ENCODE data around the gene TFR2.

TFR2 gene

DNA sequence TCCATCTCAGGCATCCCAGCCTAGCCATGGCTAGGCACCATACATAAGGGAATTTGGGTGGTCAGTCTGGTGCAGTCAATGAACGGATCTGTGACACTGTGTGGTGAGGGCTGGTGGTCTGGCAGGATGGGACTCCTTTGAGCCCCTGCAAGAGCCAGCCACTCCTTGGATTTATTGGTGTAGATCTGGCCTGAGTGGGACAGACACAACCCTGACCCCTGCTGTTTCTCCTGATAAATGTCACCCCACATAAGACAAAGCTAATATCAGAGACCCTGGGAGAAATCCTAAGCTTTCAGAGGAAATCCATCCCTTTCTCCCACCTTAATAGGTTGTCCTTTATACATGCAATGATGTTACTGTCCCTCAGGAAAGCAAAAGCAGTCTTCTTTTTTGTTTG, 52.9 kb downstream of the TFR2 start:
- Histone ChIP-seq H3K9me3 (ENCODE audit: control insufficient read depth in 1 of 2, low read length in 2 of 2) (no peaks in the 10 kb centered on the region), H3K27ac (ENCODE audit: low read length) (no peak overlapping the region), H3K36me3 (ENCODE audit: control insufficient read depth in 1 of 2, insufficient read depth in 2 of 2, low read length in 2 of 2) (peaks cover 0 to 1% of the 10 kb centered on the region in 2 donors), H3K4me1 (ENCODE audit: control insufficient read depth in 1 of 2, insufficient read depth in 2 of 2, low read length in 2 of 2) (peaks cover 2 to 20% of the 10 kb centered on the region in 2 donors), H3K27me3 (ENCODE audit: low read depth, low read length) (no peaks in the 10 kb centered on the region), H3K4me3 (ENCODE audit: low read depth in 1 of 2, low read length in 2 of 2) (no peak overlapping the region)

DNA sequence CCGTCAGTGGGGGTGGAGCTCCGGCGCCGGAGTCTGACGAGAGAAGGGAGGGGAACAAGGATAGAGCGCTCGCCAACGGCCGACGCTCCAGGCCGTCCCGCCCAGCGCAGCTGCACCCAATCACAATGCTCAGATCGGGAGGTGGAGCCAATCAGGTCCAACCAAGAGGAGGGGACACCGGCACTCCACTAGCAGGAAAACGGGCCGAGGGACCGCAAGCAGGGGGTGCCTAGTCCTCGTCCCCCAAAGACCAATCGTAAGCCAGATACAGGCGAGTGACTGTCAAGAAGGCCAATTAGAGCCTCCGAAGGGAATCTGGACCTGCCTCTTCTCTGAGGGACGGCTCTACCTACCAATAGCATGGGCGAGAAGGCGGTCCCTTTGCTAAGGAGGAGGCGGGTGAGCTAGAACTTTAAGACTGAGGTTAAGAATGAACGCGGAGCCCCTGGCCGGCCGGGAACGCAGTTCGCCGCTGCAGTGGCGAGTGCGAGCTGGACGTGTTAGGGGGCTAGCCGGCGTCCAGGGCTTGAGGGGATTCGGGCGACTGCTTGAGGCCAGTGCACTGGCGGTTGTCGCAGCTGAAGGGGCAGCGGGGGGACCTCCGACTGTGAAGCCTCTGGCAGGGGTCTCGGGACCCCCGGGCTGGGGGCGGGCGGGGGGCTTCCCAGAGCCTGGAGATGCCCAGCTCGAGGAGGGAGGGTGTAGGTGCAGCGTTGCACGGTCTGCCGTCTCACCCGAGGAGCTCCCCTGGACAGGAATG, 54.9 kb downstream of the TFR2 start, which contains the start of gene FBXO24:
Gene FBXO24 (plus strand): TSS at position 63 of the 760 bp plus-strand sequence. CDS start 298 bp downstream, at position 361.
- H3K27me3 ChIP-seq (ENCODE audit: low read depth, low read length): no peaks in the 10 kb centered on the region
- H3K4me3 ChIP-seq (ENCODE audit: low read depth in 1 of 2, low read length in 2 of 2): peak within 1 kb of the TSS; percentile 93 to 97
- H3K27ac ChIP-seq (ENCODE audit: low read length): peak within 1 kb of the TSS; percentile 78
- peaks cover 12 to 38% of the 10 kb centered on the region in 2 donors for H3K4me1 ChIP-seq (ENCODE audit: control insufficient read depth in 1 of 2, insufficient read depth in 2 of 2, low read length in 2 of 2)
- H3K36me3 ChIP-seq (ENCODE audit: control insufficient read depth in 1 of 2, insufficient read depth in 2 of 2, low read length in 2 of 2): peaks cover 8 to 21% of the 10 kb centered on the region in 2 donors
- H3K9me3 ChIP-seq (ENCODE audit: control insufficient read depth in 1 of 2, low read length in 2 of 2): no peaks in the 10 kb centered on the region

DNA sequence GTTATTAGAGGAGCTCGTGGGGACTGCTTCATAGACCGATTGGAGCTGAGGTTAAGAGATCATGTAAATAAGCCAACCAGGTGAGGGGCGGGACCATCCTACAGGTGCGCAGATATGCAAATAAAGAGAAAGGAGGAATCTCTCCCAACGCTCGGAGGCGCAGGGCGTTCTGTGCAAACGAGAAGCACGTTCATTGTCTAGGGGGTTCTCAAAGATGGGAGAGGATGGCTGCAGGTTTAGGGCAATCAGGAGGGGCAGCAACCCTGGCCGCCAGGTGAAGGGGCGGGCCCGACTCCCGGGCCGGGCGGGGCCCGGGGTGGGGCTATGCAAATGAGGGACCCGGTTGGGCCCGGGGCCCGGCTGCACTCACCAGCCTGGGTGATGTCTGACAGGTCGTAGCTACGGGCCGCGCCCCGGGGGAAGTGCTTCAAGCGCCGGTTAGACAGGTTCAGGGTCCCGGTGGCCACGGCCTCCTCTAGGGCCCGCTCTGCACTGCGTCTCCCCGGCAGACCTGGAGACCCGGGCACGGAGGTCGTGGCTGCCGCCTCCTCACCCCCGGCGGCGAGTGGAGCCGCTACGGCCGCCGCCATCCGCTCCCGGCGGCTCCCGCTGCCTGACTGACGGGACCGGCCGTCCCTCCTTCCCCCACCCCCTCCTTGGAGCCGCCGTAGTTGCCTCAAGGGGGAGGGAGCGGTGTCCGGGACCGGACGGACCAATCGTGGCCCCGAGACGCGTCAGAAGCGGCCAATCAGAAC, 55.7 kb downstream of the TFR2 start, which contains the start of gene LRCH4:
Gene LRCH4 (minus strand): TSS at position 619 of the 755 bp plus-strand sequence. CDS start 29 bp downstream, at position 590.
- peak within 1 kb of the TSS; percentile 78 for H3K27ac ChIP-seq (ENCODE audit: low read length)

DNA sequence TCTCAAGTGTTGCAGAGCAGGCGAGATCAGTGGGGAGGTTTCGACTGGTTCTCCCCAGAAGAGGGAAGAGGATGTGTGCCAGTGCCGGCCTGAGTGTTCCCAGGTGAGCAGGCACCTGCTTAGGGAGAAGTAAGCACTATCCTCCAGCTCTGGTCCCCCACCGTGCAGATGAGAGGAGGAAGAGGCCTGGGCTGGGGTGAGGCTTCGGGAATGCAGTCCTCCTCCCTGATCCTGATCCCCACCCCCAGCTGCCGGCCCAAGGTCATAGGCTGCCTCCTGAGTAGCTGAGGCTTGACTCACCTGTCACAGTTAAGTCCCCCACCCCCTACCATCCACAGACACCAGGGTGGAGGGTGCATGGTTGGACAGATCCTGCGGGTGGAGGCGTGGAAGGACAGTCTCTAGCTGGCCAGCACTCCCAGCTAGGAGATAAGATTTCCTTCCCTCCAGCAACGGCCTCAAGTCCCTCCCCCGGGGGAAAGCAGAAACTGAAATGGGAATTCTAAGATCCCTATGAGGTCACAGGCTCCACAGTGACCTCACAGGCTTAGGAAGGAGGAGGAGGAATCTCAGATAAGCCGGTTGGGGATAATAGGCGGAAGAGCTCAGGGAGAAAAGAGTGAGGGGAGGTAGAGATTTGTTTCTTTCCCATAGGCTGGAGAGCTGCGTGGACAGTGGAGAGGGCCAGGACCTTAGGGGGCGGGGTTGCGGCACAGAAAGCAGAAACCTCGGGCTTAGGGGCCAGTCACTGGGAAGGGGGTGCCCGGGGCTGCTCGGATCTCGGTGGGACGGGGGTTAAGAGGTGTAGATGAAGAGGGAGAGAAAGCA, 56.5 kb downstream of the TFR2 start:
- H3K4me3 ChIP-seq (ENCODE audit: low read depth in 1 of 2, low read length in 2 of 2): peak overlapping the region; percentile 93 to 97
- H3K27ac ChIP-seq (ENCODE audit: low read length): peak overlapping the region; percentile 78
- peaks cover 12 to 38% of the 10 kb centered on the region in 2 donors for H3K4me1 ChIP-seq (ENCODE audit: control insufficient read depth in 1 of 2, insufficient read depth in 2 of 2, low read length in 2 of 2)
- no peaks in the 10 kb centered on the region for H3K9me3 ChIP-seq (ENCODE audit: control insufficient read depth in 1 of 2, low read length in 2 of 2)
- no peaks in the 10 kb centered on the region for H3K27me3 ChIP-seq (ENCODE audit: low read depth, low read length)
- H3K36me3 ChIP-seq (ENCODE audit: control insufficient read depth in 1 of 2, insufficient read depth in 2 of 2, low read length in 2 of 2): peaks cover 22 to 32% of the 10 kb centered on the region in 2 donors

More for the DNA sequence above, 55.7 kb downstream of the TFR2 start, which contains the start of gene LRCH4:
- Histone ChIP-seq H3K27me3 (ENCODE audit: low read depth, low read length) (no peaks in the 10 kb centered on the region), H3K36me3 (ENCODE audit: control insufficient read depth in 1 of 2, insufficient read depth in 2 of 2, low read length in 2 of 2) (peaks cover 14 to 28% of the 10 kb centered on the region in 2 donors), H3K4me3 (ENCODE audit: low read depth in 1 of 2, low read length in 2 of 2) (peak within 1 kb of the TSS; percentile 93 to 97), H3K4me1 (ENCODE audit: control insufficient read depth in 1 of 2, insufficient read depth in 2 of 2, low read length in 2 of 2) (peaks cover 12 to 38% of the 10 kb centered on the region in 2 donors), H3K9me3 (ENCODE audit: control insufficient read depth in 1 of 2, low read length in 2 of 2) (no peaks in the 10 kb centered on the region)

DNA sequence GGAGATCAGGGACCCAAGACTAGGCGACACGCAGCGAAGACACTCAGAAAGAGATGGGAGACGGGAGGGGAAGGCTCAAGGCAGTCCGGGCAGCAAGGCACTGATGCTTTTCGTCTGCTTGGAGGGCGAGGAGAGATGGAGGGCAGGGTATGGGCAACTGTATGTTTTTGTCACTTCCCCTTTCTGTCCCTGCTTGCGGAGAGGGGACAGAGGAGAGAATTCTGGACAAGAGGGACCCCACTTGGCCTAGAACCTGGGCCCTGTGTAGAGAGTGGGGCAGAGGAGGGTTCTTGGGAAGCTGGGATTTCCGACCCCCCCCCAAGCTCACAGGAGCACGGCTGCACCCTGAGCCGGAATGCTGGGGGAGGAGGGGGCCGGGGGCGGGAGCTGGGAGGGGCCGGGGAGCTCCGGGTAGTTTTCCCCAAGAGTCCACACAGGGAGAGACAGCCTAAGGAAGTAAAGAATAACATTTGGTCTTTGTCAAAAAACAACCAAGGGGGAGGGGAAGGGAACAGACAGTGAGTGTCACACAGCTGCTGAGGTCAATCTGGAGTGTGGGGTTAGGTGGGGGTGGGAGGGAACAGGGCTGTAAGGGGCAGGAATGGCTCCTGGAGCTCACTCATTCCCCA, 57.2 kb downstream of the TFR2 start:
- Histone ChIP-seq H3K4me1 (ENCODE audit: control insufficient read depth in 1 of 2, insufficient read depth in 2 of 2, low read length in 2 of 2) (peaks cover 12 to 38% of the 10 kb centered on the region in 2 donors), H3K27ac (ENCODE audit: low read length) (peak overlapping the region; percentile 78), H3K27me3 (ENCODE audit: low read depth, low read length) (no peaks in the 10 kb centered on the region), H3K36me3 (ENCODE audit: control insufficient read depth in 1 of 2, insufficient read depth in 2 of 2, low read length in 2 of 2) (peaks cover 27 to 40% of the 10 kb centered on the region in 2 donors), H3K4me3 (ENCODE audit: low read depth in 1 of 2, low read length in 2 of 2) (peak overlapping the region; percentile 93 to 97), H3K9me3 (ENCODE audit: control insufficient read depth in 1 of 2, low read length in 2 of 2) (no peaks in the 10 kb centered on the region)

GRCh38 chr7:100583132-100584053, 58.0 kb downstream of the TFR2 start:
- Histone ChIP-seq H3K27ac (ENCODE audit: low read length) (peak overlapping the region; percentile 63), H3K4me1 (ENCODE audit: control insufficient read depth in 1 of 2, insufficient read depth in 2 of 2, low read length in 2 of 2) (peaks cover 12 to 38% of the 10 kb centered on the region in 2 donors)

GRCh38 chr7:100582650-100583049, 58.7 kb downstream of the TFR2 start:
- H3K4me1 ChIP-seq (ENCODE audit: control insufficient read depth in 1 of 2, insufficient read depth in 2 of 2, low read length in 2 of 2): peaks cover 12 to 38% of the 10 kb centered on the region in 2 donors
- H3K9me3 ChIP-seq (ENCODE audit: control insufficient read depth in 1 of 2, low read length in 2 of 2): no peaks in the 10 kb centered on the region
- peaks cover 35 to 55% of the 10 kb centered on the region in 2 donors for H3K36me3 ChIP-seq (ENCODE audit: control insufficient read depth in 1 of 2, insufficient read depth in 2 of 2, low read length in 2 of 2)
- no peaks in the 10 kb centered on the region for H3K27me3 ChIP-seq (ENCODE audit: low read depth, low read length)
- peak overlapping the region in 1 of 2 donors; percentile 25 for H3K4me3 ChIP-seq (ENCODE audit: low read depth in 1 of 2, low read length in 2 of 2)
- peak overlapping the region; percentile 45 for H3K27ac ChIP-seq (ENCODE audit: low read length)

More at GRCh38 chr7:100583132-100584053, 58.0 kb downstream of the TFR2 start:
- Histone ChIP-seq H3K36me3 (ENCODE audit: control insufficient read depth in 1 of 2, insufficient read depth in 2 of 2, low read length in 2 of 2) (peaks cover 32 to 48% of the 10 kb centered on the region in 2 donors), H3K4me3 (ENCODE audit: low read depth in 1 of 2, low read length in 2 of 2) (peak overlapping the region; percentile 25 to 48), H3K9me3 (ENCODE audit: control insufficient read depth in 1 of 2, low read length in 2 of 2) (no peaks in the 10 kb centered on the region), H3K27me3 (ENCODE audit: low read depth, low read length) (no peaks in the 10 kb centered on the region)

DNA sequence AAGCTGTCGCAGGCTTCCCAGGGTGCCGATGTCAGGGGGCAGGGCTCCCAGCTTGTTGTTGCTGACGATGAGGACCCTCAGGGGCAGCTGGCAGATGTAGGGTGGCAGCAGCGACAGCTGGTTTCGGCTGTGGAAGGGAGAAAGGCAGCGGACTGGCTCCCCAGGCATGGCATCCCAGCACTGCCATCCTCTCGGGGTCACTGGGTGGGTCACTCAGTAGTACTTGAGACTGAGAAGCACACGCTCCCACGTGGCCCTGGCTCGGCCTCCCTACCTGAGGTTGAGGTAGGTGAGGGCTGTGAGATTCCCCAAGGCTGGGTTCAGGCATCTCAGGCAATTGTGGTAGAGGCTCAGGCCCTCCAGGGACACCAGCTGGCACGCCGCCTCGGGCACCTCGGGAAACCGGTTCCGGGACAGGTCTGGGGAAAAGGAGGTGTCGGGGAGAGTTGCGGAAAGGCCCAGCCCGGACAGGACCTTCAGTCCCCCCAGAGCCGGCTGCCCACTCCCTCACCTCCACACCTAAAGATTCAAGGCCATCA, 59.2 kb downstream of the TFR2 start:
- H3K9me3 ChIP-seq (ENCODE audit: control insufficient read depth in 1 of 2, low read length in 2 of 2): no peaks in the 10 kb centered on the region
- no peak overlapping the region for H3K27ac ChIP-seq (ENCODE audit: low read length)
- peaks cover 12 to 38% of the 10 kb centered on the region in 2 donors for H3K4me1 ChIP-seq (ENCODE audit: control insufficient read depth in 1 of 2, insufficient read depth in 2 of 2, low read length in 2 of 2)
- no peaks in the 10 kb centered on the region for H3K27me3 ChIP-seq (ENCODE audit: low read depth, low read length)
- no peak overlapping the region for H3K4me3 ChIP-seq (ENCODE audit: low read depth in 1 of 2, low read length in 2 of 2)
- peaks cover 37 to 60% of the 10 kb centered on the region in 2 donors for H3K36me3 ChIP-seq (ENCODE audit: control insufficient read depth in 1 of 2, insufficient read depth in 2 of 2, low read length in 2 of 2)

DNA sequence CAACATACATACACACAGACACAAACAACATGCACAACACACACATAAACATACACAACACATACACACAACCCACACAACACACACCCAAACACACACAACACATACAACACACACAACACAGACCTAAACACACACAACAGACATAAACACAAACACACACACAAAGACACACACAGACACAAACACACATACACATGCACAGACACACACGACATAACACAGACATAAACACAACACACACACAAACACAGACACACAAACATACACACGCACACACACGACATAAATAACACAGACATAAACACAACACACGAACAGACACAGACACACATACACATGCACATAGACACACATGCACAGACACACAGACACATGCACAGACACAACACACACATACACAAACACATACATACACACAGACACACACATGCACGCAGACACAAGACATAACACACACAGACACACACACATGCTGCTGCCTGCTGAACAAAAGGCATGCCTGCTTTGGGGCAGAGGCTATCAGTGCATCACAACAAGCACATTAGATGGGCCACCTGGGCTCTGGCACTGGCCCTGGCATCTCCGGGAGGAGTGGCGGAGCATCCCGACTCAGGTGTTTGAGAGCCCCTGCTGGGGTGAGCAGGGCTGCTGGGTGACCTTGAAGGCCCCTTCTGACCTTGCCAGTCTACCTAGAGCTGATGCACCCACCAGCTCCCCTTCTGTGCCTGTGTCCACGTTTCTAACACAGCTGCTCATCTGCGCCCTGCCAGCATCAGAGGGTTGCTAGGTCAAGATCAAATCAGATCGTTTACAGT, 60.7 kb downstream of the TFR2 start:
- H3K36me3 ChIP-seq (ENCODE audit: control insufficient read depth in 1 of 2, insufficient read depth in 2 of 2, low read length in 2 of 2): peaks cover 42 to 75% of the 10 kb centered on the region in 2 donors
- H3K27me3 ChIP-seq (ENCODE audit: low read depth, low read length): no peaks in the 10 kb centered on the region
- H3K4me3 ChIP-seq (ENCODE audit: low read depth in 1 of 2, low read length in 2 of 2): no peak overlapping the region
- H3K4me1 ChIP-seq (ENCODE audit: control insufficient read depth in 1 of 2, insufficient read depth in 2 of 2, low read length in 2 of 2): peaks cover 12 to 38% of the 10 kb centered on the region in 2 donors
- no peak overlapping the region for H3K27ac ChIP-seq (ENCODE audit: low read length)
- no peaks in the 10 kb centered on the region for H3K9me3 ChIP-seq (ENCODE audit: control insufficient read depth in 1 of 2, low read length in 2 of 2)
